Stimulated activated CD4-positive, alpha-beta T cell treated with anti-CD3 and anti-CD28 coated beads, Interleukin-1b, Interleukin-23, amount 100 ng/mL, for 4 hours (primary cell): ENCODE data around the gene NOBOX.
"Not testable (repeated sequence)": the region's sequence is repeated elsewhere in the genome, so short reads cannot be mapped to it uniquely, and the experiment has no call there.

Experiments used
- DNase-seq, 2 donors: peaks; one replicate each; pipeline ENCODE4 v3.0.0-alpha.2; 2020; ENCODE audit warnings: low read depth in 2 of 2

Gene NOBOX

GRCh38 chr7:144403649-144404061 is at the start of gene NOBOX:
NOBOX (minus strand) TSS chr7:144403693.
- DNase-seq = no peak

- no peak for DNase-seq
These were observed 48.6 kb upstream of the NOBOX start for GRCh38 chr7:144452064-144452463.

GRCh38 chr7:144445590-144445989 is 42.1 kb upstream of the NOBOX start:
- no peak for DNase-seq

- DNase-seq = no peak
These were observed 36.3 kb upstream of the NOBOX start for GRCh38 chr7:144439717-144440205.

GRCh38 chr7:144438759-144439158 is 35.3 kb upstream of the NOBOX start:
- no peak for DNase-seq

GRCh38 chr7:144437370-144438191 is 34.1 kb upstream of the NOBOX start:
- peak in 1 of 2 donors; percentile 24 for DNase-seq

- DNase-seq = no peak
These were observed 33.0 kb upstream of the NOBOX start for GRCh38 chr7:144436500-144436899.

- DNase-seq = no peak
These were observed 24.9 kb upstream of the NOBOX start for GRCh38 chr7:144428431-144428830.

GRCh38 chr7:144427539-144427938 is 24.0 kb upstream of the NOBOX start:
- not testable (repeated sequence) for DNase-seq

- not testable (repeated sequence) for DNase-seq
These were observed 15.4 kb upstream of the NOBOX start for GRCh38 chr7:144418931-144419330.

GRCh38 chr7:144416341-144416740 is 12.8 kb upstream of the NOBOX start:
- DNase-seq = no peak

- no peak for DNase-seq
These were observed 12.4 kb upstream of the NOBOX start for GRCh38 chr7:144415858-144416257.

- DNase-seq = no peak
These were observed 11.3 kb upstream of the NOBOX start for GRCh38 chr7:144414815-144415214.

- no peak for DNase-seq
These were observed 6.9 kb upstream of the NOBOX start for GRCh38 chr7:144410441-144410840.

- DNase-seq = no peak
These were observed 4.6 kb upstream of the NOBOX start for GRCh38 chr7:144408121-144408520.

GRCh38 chr7:144407266-144407931 is 3.9 kb upstream of the NOBOX start:
- no peak for DNase-seq

GRCh38 chr7:144404946-144405345 is 1.5 kb upstream of the NOBOX start:
- DNase-seq = no peak

- no peak for DNase-seq
These were observed 391 bp downstream of the NOBOX start for GRCh38 chr7:144403102-144403501.

GRCh38 chr7:144401490-144401889 is 2.0 kb downstream of the NOBOX start:
- DNase-seq = no peak

GRCh38 chr7:144399946-144400345 is 3.5 kb downstream of the NOBOX start:
- no peak for DNase-seq

- DNase-seq = no peak
These were observed 4.6 kb downstream of the NOBOX start for GRCh38 chr7:144398911-144399310.

GRCh38 chr7:144398291-144398690 is 5.2 kb downstream of the NOBOX start:
- DNase-seq = no peak

- DNase-seq = no peak
These were observed 6.4 kb downstream of the NOBOX start for GRCh38 chr7:144397086-144397485.
